Left ventricle myocardium inferior (tissue), 1 donor: ENCODE results near the gene PTCHD4. TPM values are rescaled to one million over a fixed set of nuclear protein-coding genes. Genes with fewer than 3 reads are reported as not detected.

Experiments used
- DNase-seq: peaks from one replicate; pipeline ENCODE4 v3.0.0-alpha.2; 2020
- H3K27ac ChIP-seq: fragments of 200-600 bp; replicated peaks from 2 replicates; pipeline ENCODE4 v1.8.0; 2021
- H3K27me3 ChIP-seq: fragments of 200-600 bp; 2 replicates; pipeline ENCODE4 v1.8.0; 2021; ENCODE audit warnings: low read depth
- H3K36me3 ChIP-seq: fragments of 200-600 bp; 2 replicates; pipeline ENCODE4 v1.8.0; 2021
- H3K4me1 ChIP-seq: fragments of 200-600 bp; 2 replicates; pipeline ENCODE4 v1.8.0; 2021
- H3K4me3 ChIP-seq: fragments of 200-600 bp; 2 replicates; pipeline ENCODE4 v1.8.0; 2021; ENCODE audit warnings: mild to moderate bottlenecking, moderate library complexity
- H3K9me3 ChIP-seq: fragments of 200-600 bp; replicated peaks from 2 replicates; pipeline ENCODE4 v1.8.0; 2021
- CTCF ChIP-seq: fragments of 200-600 bp; IDR thresholded peaks from 2 replicates; pipeline ENCODE4 v1.8.0; 2021; ENCODE audit warnings: antibody characterized with exemption, mild to moderate bottlenecking, borderline replicate concordance
- intact Hi-C: fragments of 100-400 bp; cut with micrococcal nuclease; formaldehyde crosslinking; loops from one replicate; pipeline ENCODE4 v1.11.0; 2022
- total RNA-seq: library from RNA; stranded (reverse); fragmentation: NEBNext Ultra II Directional; extraction: Animal tissue kit (Norgen Biotek cat#: 25700); gene quantifications from one replicate; pipeline ENCODE4 v1.2.1, GENCODE V29; 2021
- donor health status: DM: no; HTN: yes; CAD: no; lungs with severe emphysema.

The PTCHD4 gene
- total RNA-seq, 1 donor from 2014 or later: 1.0 TPM

DNA sequence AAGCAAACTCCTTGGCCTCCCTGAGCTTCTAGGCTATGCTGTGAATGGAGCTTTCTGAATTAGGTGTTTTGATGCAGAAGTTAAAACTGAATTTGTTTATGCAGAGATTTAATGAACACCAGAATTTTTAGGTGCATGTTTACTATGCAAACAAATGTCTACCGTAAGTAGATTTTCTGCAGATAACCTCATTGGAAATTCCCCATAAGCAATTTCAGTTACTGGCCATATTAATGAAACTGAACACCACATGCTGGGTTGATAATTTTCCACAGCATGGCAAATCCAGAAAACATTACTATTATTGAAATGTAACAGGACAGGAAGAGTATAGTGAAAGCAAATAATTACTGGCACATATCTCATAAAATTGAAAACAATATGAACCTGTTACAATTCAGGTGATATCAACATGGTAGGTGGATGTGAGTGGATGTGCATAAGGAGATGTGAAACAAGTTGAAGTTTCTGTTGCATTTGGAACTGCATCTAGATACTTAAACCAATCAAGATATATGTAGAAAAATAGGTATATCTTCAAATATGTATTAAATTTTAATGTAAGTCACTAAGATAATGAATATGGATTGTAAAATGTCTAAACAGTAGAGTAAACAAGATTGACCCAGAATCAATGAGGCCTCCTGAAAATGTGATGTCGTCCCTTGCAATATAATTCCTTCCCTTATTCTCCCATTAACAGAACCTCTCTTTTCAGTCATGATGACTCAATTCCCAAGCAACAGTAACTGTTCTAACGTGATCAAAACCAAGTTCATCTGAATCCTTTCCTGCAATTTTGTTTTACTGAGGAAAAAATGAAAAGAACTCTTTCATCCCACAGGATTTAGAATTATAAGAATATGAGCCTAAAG lies 11.0 kb downstream of the PTCHD4 start:
- Histone ChIP-seq H3K9me3 (no peaks in the 10 kb centered on the region), H3K27me3 (no peaks in the 10 kb centered on the region), H3K4me3 (no peak overlapping the region), H3K36me3 (no peaks in the 10 kb centered on the region), H3K27ac (peak overlapping the region; percentile 35), H3K4me1 (peaks cover 23% of the 10 kb centered on the region)
- intact Hi-C loops: no loop called here
- no peak for DNase-seq
- no peak for TF ChIP-seq CTCF

DNA sequence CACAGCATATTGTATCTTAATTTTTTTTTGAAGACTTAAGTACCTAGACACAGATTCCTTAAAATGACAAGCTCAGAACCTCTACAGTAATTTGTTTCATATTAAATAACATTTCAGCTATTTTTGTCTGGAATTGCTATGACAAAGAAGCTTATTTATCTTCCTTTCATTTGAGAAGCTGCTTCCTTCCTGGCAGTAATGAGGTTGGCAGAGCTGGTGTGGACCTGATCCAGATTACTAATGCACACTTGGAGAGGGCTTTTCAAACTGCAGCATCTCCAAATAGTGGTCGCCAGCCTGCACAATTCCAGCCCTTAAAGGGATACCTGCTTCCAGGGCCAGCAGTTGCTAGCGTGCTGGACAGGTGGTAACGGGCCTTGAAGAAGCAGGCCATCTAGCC lies 12.1 kb downstream of the PTCHD4 start:
- Histone ChIP-seq H3K27ac (peak overlapping the region; percentile 35), H3K27me3 (no peaks in the 10 kb centered on the region)
- no peak for TF ChIP-seq CTCF

DNA sequence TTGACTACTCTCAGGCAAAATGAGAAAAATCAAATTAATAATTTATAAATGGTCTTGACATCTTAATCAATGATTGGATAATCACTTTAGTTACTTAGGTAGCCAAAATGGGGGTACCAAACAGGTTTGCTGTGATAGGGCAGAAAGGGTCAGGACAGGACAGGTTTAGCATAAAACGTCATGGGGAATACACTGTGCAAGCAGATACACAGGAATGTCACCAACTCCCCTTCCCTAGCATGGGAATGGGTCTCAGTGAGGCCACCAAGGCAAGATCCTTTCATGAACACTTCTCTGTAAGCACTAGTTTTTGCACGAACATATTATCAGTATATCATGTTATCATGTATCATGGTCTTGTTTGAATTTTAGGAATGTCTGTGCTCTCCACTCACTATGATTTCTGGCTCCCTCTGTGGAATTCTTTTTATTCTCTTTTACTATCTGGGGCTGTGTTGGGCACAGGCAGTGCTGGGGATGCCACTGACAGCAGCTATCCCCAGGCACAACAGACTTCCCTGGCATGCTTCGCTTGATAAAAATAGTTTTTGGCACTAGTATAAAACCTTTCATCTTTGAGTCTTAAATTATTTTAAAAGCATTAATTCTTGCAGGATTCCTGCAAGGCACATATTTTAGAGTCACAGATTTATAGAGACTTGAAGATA lies 18.3 kb downstream of the PTCHD4 start:
- intact Hi-C loops: no loop called here
- TF ChIP-seq CTCF: no peak
- Histone ChIP-seq H3K9me3 (no peaks in the 10 kb centered on the region), H3K27me3 (no peaks in the 10 kb centered on the region), H3K4me3 (no peak overlapping the region), H3K36me3 (no peaks in the 10 kb centered on the region), H3K27ac (no peak overlapping the region), H3K4me1 (peaks cover 13% of the 10 kb centered on the region)
- DNase-seq: no peak

More for the DNA sequence above, 12.1 kb downstream of the PTCHD4 start:
- intact Hi-C loops: no loop called here
- Histone ChIP-seq H3K4me1 (peaks cover 23% of the 10 kb centered on the region), H3K9me3 (no peaks in the 10 kb centered on the region), H3K4me3 (no peak overlapping the region), H3K36me3 (no peaks in the 10 kb centered on the region)
- peak; percentile 15 for DNase-seq

DNA sequence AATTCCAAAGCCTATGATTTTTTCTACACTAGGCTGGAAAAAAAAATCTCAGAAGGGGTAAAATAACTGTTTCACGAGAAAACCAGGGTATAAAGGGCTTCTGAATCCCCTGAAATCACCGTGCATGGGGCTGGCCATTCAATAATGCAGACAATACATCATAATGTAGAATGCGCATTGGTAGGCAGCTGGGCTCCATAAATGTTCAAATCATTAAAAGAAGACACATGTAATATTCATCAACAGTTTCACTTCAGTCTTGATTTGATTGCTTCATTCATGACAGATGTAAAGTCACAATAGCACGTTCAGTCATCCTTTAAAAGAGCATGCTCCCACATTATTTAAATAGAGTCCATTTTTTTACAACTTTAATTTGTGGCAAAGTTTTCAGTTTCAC lies 20.5 kb downstream of the PTCHD4 start:
- no peak for DNase-seq
- Histone ChIP-seq H3K36me3 (no peaks in the 10 kb centered on the region), H3K9me3 (no peaks in the 10 kb centered on the region), H3K4me1 (peaks cover 13% of the 10 kb centered on the region), H3K27ac (no peak overlapping the region), H3K27me3 (no peaks in the 10 kb centered on the region), H3K4me3 (no peak overlapping the region)
- intact Hi-C loops: no loop called here
- TF ChIP-seq CTCF: no peak

- intact Hi-C loops: no loop called here
- H3K4me3 ChIP-seq: no peak overlapping the region
- H3K9me3 ChIP-seq: peaks cover 8% of the 10 kb centered on the region
Measured at GRCh38 chr6:48087448-48087847, 23.5 kb downstream of the PTCHD4 start.

More at GRCh38 chr6:48087448-48087847, 23.5 kb downstream of the PTCHD4 start:
- H3K4me1 ChIP-seq: peaks cover 5% of the 10 kb centered on the region
- no peaks in the 10 kb centered on the region for H3K27me3 ChIP-seq
- H3K27ac ChIP-seq: no peak overlapping the region
- no peaks in the 10 kb centered on the region for H3K36me3 ChIP-seq
- TF ChIP-seq CTCF: peak; percentile 52
- DNase-seq: no peak
